CD14-positive monocyte (primary cell): ENCODE measurements around the gene DIDO1. TPM values are rescaled to one million over a fixed set of nuclear protein-coding genes. Genes with fewer than 3 reads are reported as not detected.

Experiments used
- DNase-seq, 3 donors: peaks; one replicate each; pipeline ENCODE4 v3.0.0-alpha.2; 2011 to 2022
- H2AFZ ChIP-seq: 2 replicates; pipeline ENCODE4 v1.6.0; 2012; ENCODE audit warnings: mild to moderate bottlenecking, low read depth, low read length, inconsistent platforms; ENCODE audit not compliant: insufficient read depth, poor library complexity, severe bottlenecking
- H3K27ac ChIP-seq, 2 donors: 1 replicate in 1 of 2; 2 replicates in 1 of 2; pipeline ENCODE4 v1.5.1; 2012 to 2013; ENCODE audit warnings: low read length in 2 of 2, control low read depth in 1 of 2, inconsistent platforms in 1 of 2, low read depth in 1 of 2, mild to moderate bottlenecking in 1 of 2
- H3K27me3 ChIP-seq, 2 donors: one replicate each; pipeline versions ENCODE4 v1.6.0 to v1.6.1; 2011 to 2013; ENCODE audit warnings: low read length in 2 of 2; ENCODE audit not compliant: control insufficient read depth in 2 of 2, insufficient read depth in 2 of 2
- H3K36me3 ChIP-seq, 2 donors: replicated peaks in 1 of 2; 1 replicate in 1 of 2; 2 replicates in 1 of 2; pipeline versions ENCODE4 v1.5.1 to v1.6.1; 2012 to 2013; ENCODE audit warnings: low read length in 2 of 2, control low read depth in 1 of 2, inconsistent platforms in 1 of 2, mild to moderate bottlenecking in 1 of 2; ENCODE audit not compliant: insufficient read depth in 2 of 2, control insufficient read depth in 1 of 2
- H3K4me1 ChIP-seq, 2 donors: 1 replicate in 1 of 2; 2 replicates in 1 of 2; pipeline versions ENCODE4 v1.5.1 to v1.6.1; 2012 to 2013; ENCODE audit warnings: low read length in 2 of 2, control low read depth in 1 of 2, inconsistent platforms in 1 of 2, mild to moderate bottlenecking in 1 of 2, moderate library complexity in 1 of 2; ENCODE audit not compliant: insufficient read depth in 2 of 2, control insufficient read depth in 1 of 2
- H3K4me2 ChIP-seq: replicated peaks from 2 replicates; pipeline ENCODE3; 2012; ENCODE audit warnings: low read length, moderate library complexity, mild to moderate bottlenecking; ENCODE audit not compliant: poor library complexity, severe bottlenecking; ENCODE audit errors: extremely low read depth
- H3K4me3 ChIP-seq, 3 experiments: fragments of 200-600 bp in 1 of 3; sonication (generic) in 1 of 3; replicated peaks in 1 of 3; 1 replicate in 2 of 3; 2 replicates in 1 of 3; pipeline ENCODE4 v1.5.1; 2011 to 2013; ENCODE audit warnings: low read length in 3 of 3, mild to moderate bottlenecking in 3 of 3, control low read depth in 2 of 3, low read depth in 2 of 3, inconsistent platforms in 1 of 3, moderate library complexity in 1 of 3
- H3K79me2 ChIP-seq: 2 replicates; pipeline ENCODE4 v1.6.0; 2012; ENCODE audit warnings: mild to moderate bottlenecking, control low read depth, inconsistent platforms, low read length, moderate library complexity; ENCODE audit not compliant: insufficient read depth
- H3K9ac ChIP-seq: 2 replicates; pipeline ENCODE4 v1.6.0; 2017; ENCODE audit warnings: low read length, mild to moderate bottlenecking; ENCODE audit not compliant: insufficient read depth, poor library complexity, severe bottlenecking
- H3K9me3 ChIP-seq, 2 donors: replicated peaks in 1 of 2; 1 replicate in 1 of 2; 2 replicates in 1 of 2; pipeline versions ENCODE4 v1.5.1 to v1.6.1; 2012 to 2013; ENCODE audit warnings: low read length in 2 of 2, control low read depth in 1 of 2; ENCODE audit not compliant: control insufficient read depth in 1 of 2, insufficient read depth in 1 of 2
- H4K20me1 ChIP-seq: 2 replicates; pipeline ENCODE4 v1.6.0; 2012; ENCODE audit warnings: mild to moderate bottlenecking, low read length, control low read depth, moderate library complexity; ENCODE audit not compliant: insufficient read depth
- H3K27ac Mint-ChIP-seq, 7 donors: one replicate each; pipeline ENCODE4 v1.8.0; 2020; ENCODE audit warnings: mild to moderate bottlenecking in 7 of 7, mixed read lengths in 7 of 7, moderate library complexity in 6 of 7, inconsistent platforms in 2 of 7
- H3K27me3 Mint-ChIP-seq, 3 donors: one replicate each; pipeline ENCODE4 v1.8.0; 2021 to 2022; ENCODE audit warnings: low read depth in 3 of 3, mild to moderate bottlenecking in 3 of 3, mixed read lengths in 3 of 3, moderate library complexity in 3 of 3, inconsistent platforms in 1 of 3
- H3K36me3 Mint-ChIP-seq, 2 donors: one replicate each; pipeline ENCODE4 v1.8.0; 2020; ENCODE audit warnings: mixed read lengths in 2 of 2, inconsistent platforms in 1 of 2, mild to moderate bottlenecking in 1 of 2
- H3K4me1 Mint-ChIP-seq: one replicate; pipeline ENCODE4 v1.8.0; 2020; ENCODE audit warnings: mild to moderate bottlenecking, mixed read lengths
- H3K4me3 Mint-ChIP-seq, 2 donors: one replicate each; pipeline ENCODE4 v1.8.0; 2020; ENCODE audit warnings: mild to moderate bottlenecking in 2 of 2, mixed read lengths in 2 of 2, moderate library complexity in 1 of 2
- H3K9me3 Mint-ChIP-seq, 7 donors: one replicate each; pipeline ENCODE4 v1.8.0; 2020 to 2022; ENCODE audit warnings: mixed read lengths in 7 of 7, mild to moderate bottlenecking in 6 of 7, moderate library complexity in 6 of 7, inconsistent platforms in 2 of 7
- WGBS: methylation state at CpG from one replicate; pipeline ENCODE4 v1.1.5; 2013; ENCODE audit warnings: missing lambda C conversion rate; ENCODE audit not compliant: insufficient coverage; 5-methylcytosine and 5-hydroxymethylcytosine counted together
- intact Hi-C, 2 donors: fragments of 100-400 bp; cut with micrococcal nuclease; formaldehyde crosslinking; loops; one replicate each; pipeline versions ENCODE4 v1.15.0 to v1.15.1; 2023
- polyA plus RNA-seq, 3 donors: library from polyadenylated mRNA; depleted of rRNA in 1 of 3; unstranded in 2 of 3; stranded (reverse) in 1 of 3; fragments of 300-500 nt in 2 of 3; fragments of >200 nt in 1 of 3; fragmentation: Illumina TruSeq in 2 of 3; gene quantifications; 1 replicate in 2 of 3; 2 replicates in 1 of 3; pipeline ENCODE4 v1.2.3, GENCODE V29; 2012 to 2021
- TF ChIP-seq, protein P1 (sequence below): fragments of 200-600 bp; IDR thresholded peaks from one replicate; pipeline ENCODE4 v1.8.0; 2022; ENCODE audit warnings: antibody characterized with exemption, mild to moderate bottlenecking

DIDO1 gene
- polyA plus RNA-seq, 3 donors = 8.5 to 23.8 (median 12.9) TPM

DNA sequence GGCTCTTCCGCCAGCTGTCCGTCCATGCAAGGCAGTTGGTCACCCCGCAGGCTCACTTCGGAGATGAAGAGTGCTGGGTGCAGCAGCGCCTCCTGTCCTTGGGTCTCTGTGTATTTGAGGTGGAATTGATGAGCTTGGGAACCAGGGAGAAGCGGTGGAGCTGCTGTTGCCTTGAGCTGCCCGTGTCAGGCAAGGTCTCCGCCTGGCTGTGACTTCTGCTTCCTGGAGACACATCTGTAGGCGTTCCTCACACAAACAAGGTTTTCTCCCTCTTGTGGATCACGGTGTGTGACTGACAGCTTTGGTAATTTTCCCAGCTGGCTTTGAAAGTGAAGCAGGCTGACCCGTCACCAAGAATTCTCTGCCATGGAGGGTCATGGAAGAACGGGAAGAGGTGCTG is 23.7 kb upstream of the DIDO1 start:
- H2AFZ ChIP-seq = no peak overlapping the region
- H3K4me2 ChIP-seq = no peak overlapping the region
- no peak for DNase-seq
- peaks cover 3 to 12% (median 6%) of the 10 kb centered on the region in 7 donors for H3K9me3 Mint-ChIP-seq
- no peak overlapping the region for H3K9ac ChIP-seq
- no peak overlapping the region for H3K27ac Mint-ChIP-seq
- peaks cover 6 to 8% of the 10 kb centered on the region in 2 donors for H3K9me3 ChIP-seq
- H3K4me1 Mint-ChIP-seq = peaks cover 34% of the 10 kb centered on the region
- 91% methylated on average over 11 of the region's 12 CpGs for WGBS
- TF ChIP-seq, protein P1, sequence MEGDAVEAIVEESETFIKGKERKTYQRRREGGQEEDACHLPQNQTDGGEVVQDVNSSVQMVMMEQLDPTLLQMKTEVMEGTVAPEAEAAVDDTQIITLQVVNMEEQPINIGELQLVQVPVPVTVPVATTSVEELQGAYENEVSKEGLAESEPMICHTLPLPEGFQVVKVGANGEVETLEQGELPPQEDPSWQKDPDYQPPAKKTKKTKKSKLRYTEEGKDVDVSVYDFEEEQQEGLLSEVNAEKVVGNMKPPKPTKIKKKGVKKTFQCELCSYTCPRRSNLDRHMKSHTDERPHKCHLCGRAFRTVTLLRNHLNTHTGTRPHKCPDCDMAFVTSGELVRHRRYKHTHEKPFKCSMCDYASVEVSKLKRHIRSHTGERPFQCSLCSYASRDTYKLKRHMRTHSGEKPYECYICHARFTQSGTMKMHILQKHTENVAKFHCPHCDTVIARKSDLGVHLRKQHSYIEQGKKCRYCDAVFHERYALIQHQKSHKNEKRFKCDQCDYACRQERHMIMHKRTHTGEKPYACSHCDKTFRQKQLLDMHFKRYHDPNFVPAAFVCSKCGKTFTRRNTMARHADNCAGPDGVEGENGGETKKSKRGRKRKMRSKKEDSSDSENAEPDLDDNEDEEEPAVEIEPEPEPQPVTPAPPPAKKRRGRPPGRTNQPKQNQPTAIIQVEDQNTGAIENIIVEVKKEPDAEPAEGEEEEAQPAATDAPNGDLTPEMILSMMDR = no peak
- peaks cover 49 to 51% of the 10 kb centered on the region in 2 donors for H3K36me3 Mint-ChIP-seq
- H3K4me1 ChIP-seq = peaks cover 32 to 35% of the 10 kb centered on the region in 2 donors
- peaks cover 27% of the 10 kb centered on the region for H3K79me2 ChIP-seq
- no peak overlapping the region for H3K4me3 ChIP-seq
- H3K27ac ChIP-seq = no peak overlapping the region
- H3K27me3 ChIP-seq = no peaks in the 10 kb centered on the region
- H3K4me3 Mint-ChIP-seq = no peak overlapping the region
- intact Hi-C loops = no loop called here
- no peaks in the 10 kb centered on the region for H4K20me1 ChIP-seq
- peaks cover 38 to 56% of the 10 kb centered on the region in 2 donors for H3K36me3 ChIP-seq
- H3K27me3 Mint-ChIP-seq = no peaks in the 10 kb centered on the region

DNA sequence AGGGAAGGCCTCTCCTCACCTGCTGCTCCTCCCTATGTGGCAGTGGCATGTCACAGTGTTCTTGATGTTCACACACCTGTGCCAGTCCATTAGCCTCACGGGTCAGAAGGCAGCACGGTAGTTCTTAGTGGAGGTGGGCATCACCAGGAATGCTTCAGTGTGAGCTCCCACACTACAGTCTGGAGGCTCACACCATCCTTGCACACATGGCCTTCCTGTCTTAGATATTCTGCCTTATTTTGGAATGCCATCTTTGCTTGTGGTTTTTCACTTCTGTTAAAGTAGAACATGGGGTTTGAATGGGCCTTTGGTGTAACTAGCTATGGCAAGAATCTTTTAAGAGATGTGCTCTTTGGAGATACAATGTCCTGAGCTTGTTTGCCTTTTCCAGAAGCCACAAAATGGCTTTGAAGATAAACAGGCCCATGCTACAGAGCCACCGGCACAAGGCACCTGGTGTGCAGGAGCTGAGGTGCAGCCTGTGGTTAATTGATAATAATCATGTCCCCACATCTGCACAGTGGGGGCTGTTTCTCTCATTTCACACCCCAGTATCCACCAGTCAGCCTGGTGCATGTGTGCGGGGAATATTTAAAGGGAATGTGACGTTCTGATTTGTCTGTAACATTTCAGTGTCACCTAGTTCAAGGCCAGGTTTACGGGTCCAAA is 23.0 kb upstream of the DIDO1 start:
- peaks cover 3 to 12% (median 6%) of the 10 kb centered on the region in 7 donors for H3K9me3 Mint-ChIP-seq
- H3K27ac ChIP-seq = no peak overlapping the region
- no peak overlapping the region for H3K27ac Mint-ChIP-seq
- H3K4me3 Mint-ChIP-seq = no peak overlapping the region
- no peaks in the 10 kb centered on the region for H3K27me3 Mint-ChIP-seq
- DNase-seq = no peak
- 96% methylated on average over 4 of the region's 6 CpGs for WGBS
- intact Hi-C loops = no loop called here
- peaks cover 26 to 29% of the 10 kb centered on the region in 2 donors for H3K4me1 ChIP-seq
- H3K9ac ChIP-seq = no peak overlapping the region
- H4K20me1 ChIP-seq = no peaks in the 10 kb centered on the region
- H3K4me1 Mint-ChIP-seq = peaks cover 28% of the 10 kb centered on the region
- no peak overlapping the region for H3K4me2 ChIP-seq
- TF ChIP-seq, protein P1 = no peak
- no peaks in the 10 kb centered on the region for H3K27me3 ChIP-seq
- peaks cover 30% of the 10 kb centered on the region for H3K79me2 ChIP-seq
- no peak overlapping the region for H2AFZ ChIP-seq
- H3K9me3 ChIP-seq = peaks cover 6 to 8% of the 10 kb centered on the region in 2 donors
- H3K36me3 Mint-ChIP-seq = peaks cover 55 to 58% of the 10 kb centered on the region in 2 donors
- no peak overlapping the region for H3K4me3 ChIP-seq
- H3K36me3 ChIP-seq = peaks cover 45 to 63% of the 10 kb centered on the region in 2 donors
